GM18511 (cell line): ENCODE measurements around the gene CDHR5.

Experiments
- ATAC-seq: cut with Tn5 transposase; IDR thresholded peaks from one replicate; pipeline ENCODE4 v1.9.1; 2021; ENCODE audit warnings: mild to moderate bottlenecking, moderate library complexity; ENCODE audit not compliant: unreplicated experiment

The CDHR5 gene

DNA sequence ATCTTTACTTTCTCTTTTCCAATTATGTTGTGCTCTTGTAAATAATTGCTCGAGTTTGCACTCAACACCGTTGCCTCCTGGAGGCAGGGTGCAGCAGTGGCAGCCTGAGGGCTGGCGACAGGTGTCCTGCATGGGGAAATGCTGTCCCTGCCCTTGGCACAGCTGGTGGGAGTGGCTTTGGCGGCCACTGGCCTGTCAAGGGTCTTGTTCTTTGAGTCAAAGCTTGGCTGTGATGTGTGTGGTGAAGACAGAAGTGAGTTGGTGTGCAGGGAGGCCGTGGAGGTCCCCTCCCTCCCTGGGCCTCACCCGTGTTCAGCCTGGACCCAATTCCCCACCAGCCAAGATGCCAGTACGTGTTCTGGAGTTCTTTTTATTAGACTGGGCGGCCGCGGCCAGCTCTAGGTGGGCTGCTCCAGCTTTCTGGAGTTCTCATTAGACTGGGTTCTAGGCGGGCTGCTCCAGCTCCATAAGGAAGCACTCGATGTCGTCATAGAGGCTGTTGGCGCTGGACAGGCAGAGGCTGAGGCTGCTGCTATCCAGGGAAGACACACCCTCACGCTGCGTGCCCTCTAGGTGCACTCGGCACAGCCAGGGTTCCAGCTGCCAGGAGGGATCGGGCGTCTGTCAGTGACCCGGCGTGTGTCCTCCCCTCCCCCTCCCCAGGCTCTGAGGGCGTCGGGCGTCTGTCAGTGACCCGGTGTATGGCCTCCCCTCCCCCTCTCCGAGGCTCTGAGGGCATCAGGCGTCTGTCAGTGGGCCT lies 12.4 kb downstream of the CDHR5 start:
- ATAC-seq = no peak

DNA sequence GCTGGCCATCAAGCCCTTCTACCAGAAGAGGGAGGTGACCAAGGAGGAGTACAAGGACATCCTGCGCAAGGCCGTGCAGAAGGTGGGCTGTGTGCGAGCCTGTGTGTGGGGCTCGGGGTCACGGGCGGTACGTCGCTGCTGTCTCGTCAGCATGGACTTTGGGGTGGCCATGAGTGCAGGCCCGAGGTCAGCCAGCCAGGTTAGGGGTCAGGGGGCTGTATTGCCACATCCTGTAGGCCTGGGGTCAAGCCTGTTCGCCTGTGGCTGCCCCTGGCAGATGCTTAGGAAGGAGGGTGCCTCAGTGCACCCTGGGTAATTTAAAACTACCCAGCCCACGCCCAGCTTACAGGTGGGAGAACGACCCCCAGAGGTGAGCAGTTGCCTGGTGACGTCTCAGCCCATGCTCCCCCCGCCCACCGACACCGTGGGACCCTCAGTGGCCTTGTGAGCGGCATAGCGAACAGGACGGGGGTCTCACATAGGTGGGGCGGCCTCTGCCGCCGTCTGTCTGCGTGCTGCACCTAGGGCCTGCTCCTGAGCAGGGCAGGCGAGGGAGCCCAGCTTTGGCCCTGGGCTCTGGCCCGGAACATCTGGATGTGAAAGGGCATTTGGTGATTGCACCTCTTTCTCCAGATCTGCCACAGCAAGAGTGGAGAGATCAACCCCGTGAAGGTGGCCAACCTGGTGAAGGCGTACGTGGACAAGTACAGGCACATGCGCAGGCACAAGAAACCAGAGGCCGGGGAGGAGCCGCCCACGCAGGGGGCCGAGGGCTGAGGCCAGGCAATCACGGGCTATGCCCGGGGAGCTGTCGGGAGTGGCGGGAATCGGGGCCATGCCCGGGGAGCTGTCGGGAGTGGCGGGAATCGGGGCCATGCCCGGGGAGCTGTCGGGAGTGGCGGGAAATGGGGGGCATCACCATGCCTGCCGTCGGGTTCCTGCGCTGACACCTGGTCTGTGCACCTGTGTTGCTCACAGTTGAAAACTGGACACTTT lies 13.5 kb downstream of the CDHR5 start:
- ATAC-seq = no peak

DNA sequence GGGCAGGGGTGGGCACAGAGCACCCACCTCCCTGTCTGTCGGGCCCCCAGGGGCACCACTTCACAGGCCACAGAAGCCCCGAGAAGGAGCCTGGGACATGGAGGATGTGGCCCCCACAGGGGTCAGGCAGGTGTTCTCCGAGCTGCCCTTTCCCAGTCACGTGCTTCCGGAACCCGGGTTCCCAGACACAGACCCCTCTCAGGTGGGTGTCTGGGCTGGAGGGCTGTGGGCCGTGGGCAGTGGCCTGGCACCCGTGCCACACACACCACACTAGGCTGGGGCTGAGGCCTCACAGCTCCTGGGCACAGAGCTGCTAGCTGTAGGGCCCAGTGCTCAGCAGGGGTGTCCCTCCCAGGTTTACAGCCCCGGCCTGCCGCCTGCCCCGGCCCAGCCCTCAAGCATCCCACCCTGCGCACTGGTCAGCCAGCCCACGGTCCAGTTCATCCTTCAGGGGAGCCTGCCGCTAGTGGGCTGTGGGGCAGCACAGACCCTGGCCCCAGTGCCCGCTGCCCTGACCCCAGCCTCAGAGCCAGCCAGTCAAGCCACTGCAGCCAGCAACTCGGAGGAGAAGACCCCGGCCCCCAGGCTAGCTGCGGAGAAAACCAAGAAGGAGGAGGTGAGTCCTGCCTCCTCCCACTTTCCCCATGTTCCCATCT lies 14.5 kb downstream of the CDHR5 start:
- no peak for ATAC-seq

DNA sequence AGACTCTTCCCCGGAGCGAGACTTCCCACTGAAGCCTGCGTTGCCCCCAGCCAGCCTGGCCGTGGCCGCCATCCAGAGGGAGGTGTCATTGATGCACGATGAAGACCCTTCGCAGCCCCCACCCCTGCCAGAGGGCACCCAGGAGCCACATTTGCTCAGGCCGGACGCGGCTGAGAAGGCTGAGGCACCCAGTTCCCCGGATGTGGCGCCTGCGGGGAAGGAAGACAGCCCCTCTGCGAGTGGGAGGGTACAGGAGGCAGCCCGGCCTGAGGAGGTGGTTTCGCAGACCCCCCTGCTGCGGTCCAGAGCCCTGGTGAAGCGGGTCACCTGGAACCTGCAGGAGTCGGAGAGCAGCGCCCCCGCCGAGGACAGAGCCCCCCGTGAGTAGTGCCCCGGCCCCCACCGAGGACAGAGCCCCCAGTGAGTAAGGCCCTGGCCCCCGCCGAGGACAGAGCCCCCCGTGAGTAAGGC lies 15.4 kb downstream of the CDHR5 start:
- no peak for ATAC-seq

DNA sequence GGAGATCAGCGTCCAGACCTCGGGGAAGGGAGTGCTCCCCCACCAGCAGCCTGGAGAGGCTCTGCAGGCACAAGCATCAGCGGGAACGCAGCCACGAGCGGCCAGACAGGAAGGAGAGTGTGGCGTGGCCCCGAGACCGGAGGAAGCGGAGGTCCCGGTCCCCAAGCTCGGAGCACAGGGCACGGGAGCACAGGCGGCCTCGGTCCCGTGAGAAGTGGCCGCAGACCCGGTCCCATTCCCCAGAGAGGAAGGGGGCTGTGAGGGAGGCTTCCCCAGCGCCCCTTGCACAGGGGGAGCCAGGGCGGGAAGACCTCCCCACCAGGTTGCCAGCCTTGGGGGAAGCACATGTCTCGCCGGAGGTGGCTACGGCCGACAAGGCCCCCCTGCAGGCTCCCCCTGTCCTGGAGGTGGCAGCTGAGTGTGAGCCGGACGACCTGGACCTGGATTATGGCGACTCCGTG lies 15.9 kb downstream of the CDHR5 start:
- ATAC-seq = no peak

DNA sequence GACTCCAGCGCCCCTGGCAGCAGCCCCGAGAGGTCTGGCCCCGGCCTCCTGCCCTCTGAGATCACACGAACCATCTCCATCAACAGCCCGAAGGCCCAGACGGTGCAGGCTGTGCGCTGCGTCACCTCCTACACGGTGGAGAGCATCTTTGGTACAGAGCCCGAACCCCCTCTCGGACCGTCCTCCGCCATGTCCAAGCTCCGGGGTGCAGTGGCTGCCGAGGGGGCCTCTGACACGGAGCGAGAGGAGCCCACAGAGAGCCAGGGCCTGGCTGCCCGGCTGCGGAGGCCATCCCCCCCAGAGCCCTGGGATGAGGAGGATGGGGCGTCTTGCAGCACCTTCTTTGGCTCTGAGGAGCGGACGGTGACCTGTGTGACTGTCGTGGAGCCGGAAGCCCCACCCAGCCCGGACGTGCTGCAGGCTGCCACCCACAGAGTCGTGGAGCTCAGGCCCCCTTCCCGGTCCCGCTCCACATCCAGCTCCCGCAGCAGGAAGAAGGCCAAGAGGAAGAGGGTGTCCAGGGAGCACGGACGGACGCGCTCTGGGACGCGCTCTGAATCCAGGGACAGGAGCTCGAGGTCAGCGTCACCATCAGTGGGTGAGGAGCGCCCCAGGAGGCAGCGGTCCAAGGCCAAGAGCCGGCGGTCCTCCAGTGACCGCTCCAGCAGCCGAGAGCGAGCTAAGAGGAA lies 16.6 kb downstream of the CDHR5 start:
- ATAC-seq = no peak

DNA sequence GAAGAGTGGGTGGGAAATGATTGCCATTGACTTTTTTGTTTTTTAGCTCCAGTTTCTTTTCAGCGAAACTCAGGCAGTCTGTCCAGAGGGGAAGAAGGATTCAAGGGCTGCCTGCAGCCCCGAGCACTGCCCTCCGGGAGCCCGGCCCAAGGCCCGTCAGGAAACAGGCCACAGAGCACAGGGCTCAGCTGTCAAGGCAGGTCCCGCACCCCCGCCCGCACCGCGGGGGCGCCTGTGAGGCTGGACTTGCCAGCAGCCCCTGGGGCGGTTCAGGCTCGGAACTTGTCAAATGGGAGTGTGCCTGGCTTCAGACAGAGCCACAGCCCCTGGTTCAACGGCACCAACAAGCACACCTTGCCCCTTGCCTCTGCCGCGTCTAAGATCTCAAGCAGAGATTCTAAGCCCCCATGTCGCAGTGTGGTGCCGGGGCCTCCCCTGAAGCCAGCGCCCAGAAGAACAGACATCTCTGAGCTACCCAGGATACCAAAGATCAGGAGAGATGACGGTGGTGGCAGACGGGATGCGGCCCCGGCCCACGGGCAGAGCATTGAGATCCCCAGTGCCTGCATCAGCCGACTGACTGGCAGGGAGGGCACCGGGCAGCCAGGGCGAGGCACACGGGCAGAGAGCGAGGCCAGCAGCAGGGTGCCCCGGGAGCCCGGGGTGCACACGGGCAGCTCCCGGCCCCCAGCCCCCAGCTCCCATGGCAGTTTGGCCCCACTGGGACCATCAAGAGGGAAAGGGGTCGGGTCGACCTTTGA lies 17.6 kb downstream of the CDHR5 start:
- no peak for ATAC-seq

DNA sequence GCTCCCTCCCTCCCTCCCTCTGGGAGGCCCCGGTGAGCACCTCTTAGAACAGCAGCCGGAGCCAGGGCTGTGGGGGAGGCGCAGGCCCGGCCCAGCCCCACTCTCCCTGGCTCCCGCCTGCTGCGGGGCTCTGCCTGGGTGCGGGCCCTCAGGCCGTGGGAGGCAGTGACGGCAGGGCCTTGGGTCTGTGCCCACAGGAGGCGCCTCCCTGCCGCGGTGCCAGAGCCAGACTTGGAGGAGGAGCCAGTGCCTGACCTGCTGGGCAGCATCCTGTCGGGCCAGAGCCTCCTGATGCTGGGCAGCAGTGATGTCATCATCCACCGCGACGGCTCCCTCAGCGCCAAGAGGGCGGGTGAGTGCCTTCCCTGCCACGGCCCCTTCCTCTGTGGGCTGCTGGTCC lies 18.5 kb downstream of the CDHR5 start:
- no peak for ATAC-seq

DNA sequence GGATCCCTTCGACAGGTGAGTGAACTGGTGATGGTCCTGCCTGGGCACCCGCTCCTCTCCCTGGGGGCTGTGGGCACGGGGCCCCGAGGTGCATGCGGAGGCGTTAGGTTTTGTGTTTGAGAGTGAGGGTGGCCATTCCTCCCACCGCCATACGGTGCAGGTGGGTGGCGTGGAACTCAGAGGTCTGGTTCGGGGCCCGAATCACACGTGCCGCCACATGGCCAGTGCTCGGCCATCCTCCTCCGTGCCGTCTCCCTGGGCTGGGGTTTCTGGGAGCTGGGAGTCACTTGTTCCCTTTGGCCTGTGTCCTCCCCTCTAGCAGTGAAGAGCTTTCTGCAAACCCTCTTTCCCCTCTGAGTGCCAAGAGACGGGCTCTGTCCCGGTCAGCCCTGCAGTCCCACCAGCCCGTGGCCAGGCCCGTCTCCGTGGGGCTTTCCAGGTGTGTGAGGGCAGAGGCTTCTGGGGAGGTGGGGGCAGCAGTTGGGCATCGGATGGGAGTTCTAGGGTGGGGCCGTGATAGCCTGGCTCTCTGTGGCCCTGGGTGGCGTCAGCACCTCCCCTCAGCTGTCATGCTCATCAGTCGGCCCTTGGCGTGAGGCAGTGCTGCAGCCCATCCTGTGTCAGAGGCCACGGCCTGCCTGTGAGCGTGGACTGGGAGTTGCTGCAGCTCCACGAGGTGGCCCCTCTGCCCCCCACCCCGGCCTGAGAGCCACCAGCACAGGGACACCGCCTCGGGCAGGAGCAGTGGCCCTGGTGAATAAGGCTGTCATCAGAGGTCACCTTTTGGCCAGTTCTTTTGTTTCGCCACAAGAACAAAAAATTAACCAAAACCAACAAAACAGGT lies 19.2 kb downstream of the CDHR5 start:
- ATAC-seq = no peak

DNA sequence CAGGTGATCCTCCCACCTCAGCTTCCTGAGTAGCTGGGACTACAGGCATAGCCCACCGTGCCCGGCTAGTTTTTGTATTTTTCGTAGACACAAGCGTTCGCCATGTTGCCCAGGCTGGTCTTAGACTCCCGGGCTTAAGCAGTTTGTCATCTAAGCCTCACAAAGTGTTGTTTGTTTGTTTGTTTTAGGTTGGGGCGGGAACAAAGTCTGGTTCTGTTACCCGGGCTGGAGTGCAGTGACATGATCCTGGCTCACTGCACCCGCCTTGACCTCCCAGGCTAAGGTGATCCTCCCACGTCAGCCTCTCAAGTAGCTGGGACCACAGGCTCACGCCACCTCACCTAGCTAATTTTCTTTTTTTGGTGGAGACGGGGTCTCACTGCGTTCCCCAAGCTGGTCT lies 21.6 kb downstream of the CDHR5 start:
- no peak for ATAC-seq

DNA sequence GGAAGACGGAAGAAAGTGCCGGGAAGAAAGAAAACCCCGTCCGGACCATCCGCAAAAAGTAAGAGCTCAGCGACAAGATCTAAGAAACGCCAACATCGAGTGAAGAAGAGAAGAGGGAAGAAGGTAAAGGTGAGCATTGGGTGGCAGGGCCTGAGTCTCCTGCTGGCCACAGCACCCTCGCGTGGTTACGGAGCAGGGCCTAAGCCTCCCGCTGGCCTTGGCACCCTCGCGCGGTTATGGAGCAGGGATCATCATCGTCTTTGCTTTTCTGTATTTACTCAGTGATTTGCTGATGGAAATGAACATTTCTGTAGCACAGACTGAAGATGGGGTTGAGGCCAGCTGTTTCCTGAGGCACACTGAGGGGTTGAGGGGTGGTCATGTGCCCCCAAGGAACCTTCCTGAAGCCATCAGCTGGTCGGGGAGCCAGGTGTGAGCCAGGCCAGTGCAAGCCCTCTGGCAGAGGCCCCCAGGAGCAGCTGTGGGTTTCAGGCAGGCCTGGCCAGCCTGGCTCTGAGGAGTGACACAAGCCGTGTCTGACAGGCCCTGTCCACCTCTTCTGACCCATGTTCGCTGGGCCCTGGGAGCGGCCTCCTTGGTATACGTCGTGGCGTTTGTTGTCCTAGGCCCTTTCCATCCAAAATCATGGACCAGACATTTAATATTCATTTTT lies 23.0 kb downstream of the CDHR5 start:
- ATAC-seq = no peak

DNA sequence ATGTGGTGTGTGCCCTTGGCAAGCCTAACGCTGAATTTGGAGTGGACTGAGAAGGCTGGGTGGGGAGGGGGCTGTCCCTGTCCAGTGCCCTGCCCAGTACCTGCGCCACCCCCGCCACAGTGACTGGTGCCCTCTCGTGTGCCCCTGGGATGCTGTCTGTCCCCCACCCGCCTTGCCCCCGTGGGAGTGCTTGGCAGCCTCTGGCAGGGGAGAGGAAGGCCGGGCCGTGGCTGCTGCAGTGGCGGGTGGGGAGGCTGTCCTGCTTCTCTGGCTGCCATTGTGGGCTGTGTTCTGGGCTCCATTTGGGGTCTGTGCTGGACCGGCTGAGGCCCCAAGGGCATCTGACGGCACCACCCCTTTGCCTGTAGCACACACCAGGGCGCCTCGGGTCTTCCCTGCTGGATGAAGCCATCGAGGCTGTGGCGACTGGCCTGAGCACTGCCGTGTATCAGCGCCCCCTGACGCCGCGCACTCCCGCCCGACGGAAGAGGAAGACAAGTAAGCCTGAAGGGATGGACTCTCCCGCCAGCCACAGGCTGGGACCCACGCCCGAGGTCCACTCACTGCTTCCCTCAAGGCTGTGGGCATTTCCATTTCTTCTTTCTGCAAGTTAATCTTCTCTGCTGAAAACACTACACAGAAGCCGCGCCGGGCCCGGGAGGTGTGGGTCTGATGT lies 26.6 kb downstream of the CDHR5 start:
- no peak for ATAC-seq

DNA sequence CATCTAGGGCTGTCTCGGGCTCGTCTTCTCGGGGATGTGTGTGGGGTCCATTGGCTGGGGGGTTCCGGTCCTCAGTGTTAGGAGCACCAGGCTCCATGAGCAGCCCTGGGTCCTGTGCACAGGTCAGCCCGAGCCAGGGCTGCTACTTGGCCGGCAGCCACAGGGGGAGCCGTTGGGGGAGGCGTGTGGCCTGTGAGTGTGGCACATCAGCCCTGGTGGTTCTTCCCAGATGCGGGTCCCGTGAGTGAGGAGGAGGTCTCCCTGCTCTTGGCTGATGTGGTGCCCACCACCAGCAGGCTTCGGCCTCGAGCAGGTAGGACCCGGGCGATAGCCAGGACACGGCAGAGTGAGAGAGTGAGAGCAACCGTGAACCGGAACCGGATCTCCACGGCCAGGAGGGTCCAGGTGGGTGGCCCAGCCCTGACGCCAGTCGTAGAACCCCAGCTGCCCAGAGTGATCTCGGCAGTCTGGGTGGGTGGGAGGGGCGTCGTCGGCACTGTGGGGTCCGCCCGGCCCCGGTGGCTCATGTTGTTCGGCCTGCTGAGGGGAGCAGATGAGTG lies 27.5 kb downstream of the CDHR5 start:
- no peak for ATAC-seq

DNA sequence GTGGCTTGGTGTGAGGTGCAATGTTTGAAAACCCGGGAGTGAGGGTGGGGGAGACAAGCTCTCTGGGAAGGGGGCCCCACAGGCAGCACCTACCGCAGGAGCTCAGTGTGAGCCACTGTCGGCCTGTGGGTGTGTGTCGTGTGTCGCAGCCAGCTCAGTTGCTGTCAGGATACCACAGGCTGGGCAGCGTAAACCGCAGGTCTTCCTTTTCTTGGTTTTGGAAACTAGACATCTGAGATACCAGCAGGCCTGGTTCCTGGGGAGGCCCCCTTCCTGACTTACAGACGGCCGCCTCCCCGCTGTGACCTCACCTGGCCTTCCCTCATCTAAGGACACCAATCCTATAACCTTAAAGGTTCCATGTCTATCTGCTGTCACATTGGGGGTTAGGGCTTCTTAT lies 28.4 kb downstream of the CDHR5 start:
- no peak for ATAC-seq

DNA sequence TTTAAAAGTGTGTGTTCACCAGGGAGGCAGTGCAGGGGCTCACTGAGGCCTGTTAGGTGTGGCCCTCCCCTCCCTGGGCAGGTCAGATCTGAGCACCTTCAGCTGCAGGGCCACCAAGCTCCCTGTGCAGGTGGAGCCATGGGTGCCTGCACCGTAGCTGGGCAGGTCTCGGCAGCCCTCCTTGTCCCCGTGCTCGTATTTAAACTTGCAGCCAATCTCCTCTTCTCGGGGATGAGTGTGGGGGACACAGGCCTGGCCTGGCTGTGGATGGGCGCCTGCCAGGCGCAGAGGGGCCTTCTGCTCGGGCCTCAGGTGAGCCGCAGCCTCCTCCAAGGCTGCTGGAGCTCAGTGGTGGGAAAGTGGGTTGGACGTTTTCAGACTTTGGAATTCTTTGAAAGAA lies 29.4 kb downstream of the CDHR5 start:
- ATAC-seq = no peak

DNA sequence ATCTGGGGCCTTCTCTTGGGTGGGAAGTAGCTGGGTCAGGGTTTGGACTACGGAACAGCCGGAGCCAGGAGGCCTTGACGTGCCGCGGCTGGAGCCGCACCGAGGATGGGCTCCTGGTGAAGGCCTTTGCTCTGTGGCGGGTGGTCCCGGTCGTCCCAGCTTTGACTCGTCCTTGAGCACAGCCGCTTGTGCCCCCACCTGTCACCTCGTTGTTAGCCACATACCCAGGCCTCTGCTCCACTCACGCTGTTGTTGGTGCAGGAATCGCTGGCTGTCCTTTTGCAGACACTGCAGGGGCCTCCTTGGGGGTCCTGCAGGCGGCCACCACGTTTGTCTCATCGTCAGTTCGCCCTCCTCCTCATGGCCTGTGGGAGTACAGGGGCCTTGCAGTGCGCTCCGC lies 31.4 kb downstream of the CDHR5 start:
- no peak for ATAC-seq

DNA sequence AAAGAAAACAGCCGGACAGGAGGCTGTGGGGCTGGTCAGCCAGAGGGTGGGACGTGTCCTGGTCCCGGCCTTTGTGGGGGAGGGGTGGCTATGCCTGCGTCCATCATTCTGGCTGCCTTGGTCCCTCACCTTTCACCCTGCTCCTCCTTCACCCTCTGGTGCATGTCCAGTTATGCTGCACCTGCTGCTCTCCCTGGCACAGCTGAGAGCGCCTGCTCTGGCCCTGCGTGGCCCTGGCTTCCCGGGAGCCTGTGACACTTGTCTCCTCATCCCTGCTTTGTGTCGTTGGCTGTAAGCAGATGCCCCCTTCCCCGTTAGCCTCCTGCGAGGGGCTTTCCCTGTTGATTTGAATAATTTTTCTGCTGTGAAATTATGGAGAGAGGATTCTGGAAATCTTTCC lies 31.8 kb downstream of the CDHR5 start:
- no peak for ATAC-seq

DNA sequence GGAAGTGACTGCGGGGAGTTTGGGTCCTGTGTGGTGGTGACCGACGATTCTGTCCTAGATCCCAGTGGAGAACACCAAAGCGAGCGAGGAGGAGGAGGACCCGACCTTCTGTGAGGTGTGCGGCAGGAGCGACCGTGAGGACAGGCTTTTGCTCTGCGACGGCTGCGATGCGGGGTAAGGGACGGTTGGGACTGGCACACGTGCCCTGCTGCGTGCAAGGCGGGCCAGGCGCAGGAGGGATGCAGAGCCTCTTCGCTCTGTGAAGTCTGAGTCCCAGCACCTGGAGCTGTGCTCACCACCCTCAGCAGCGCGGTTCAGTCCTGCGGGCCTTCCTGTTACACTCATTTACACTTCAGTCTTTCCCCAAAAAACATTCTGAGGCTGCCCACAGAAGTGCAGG lies 32.3 kb downstream of the CDHR5 start:
- no peak for ATAC-seq
